Esophagus mucosa (tissue), 1 donor: Measurements from ENCODE around the gene ZNF426. TPM values are rescaled to one million over a fixed set of nuclear protein-coding genes. Genes with fewer than 3 reads are reported as not detected.
A peak's percentile ranks its signal among the peaks of the same experiment; 100 is the strongest.
"Not testable (repeated sequence)": the region's sequence is repeated elsewhere in the genome, so short reads cannot be mapped to it uniquely, and the experiment has no call there.

Experiments
- ATAC-seq: fragments of 200-7000 bp; cut with Tn5 transposase; one replicate; pipeline ENCODE4 v1.9.1; 2020
- total RNA-seq: library from RNA; stranded (reverse); gene quantifications from one replicate; pipeline ENCODE4 v1.2.4, GENCODE V29; 2023
- donor health status: DM: yes; HTN: yes; CAD: no.

ZNF426 gene
- 31.2 TPM for total RNA-seq

- ATAC-seq: peak; percentile 87
Measured at GRCh38 chr19:9538183-9539058, at the start of gene ZNF426. TSS of gene ZNF426 (minus strand) at chr19:9538645. CDS start at chr19:9536232, 2,413 bp downstream.

GRCh38 chr19:9586764-9587163, 48.3 kb upstream of the ZNF426 start:
- peak; percentile 81 for ATAC-seq

- ATAC-seq: peak; percentile 89
Measured at GRCh38 chr19:9584073-9584833, 45.8 kb upstream of the ZNF426 start, which contains the start of gene ZNF121. TSS of gene ZNF121 (minus strand) at chr19:9584504. CDS start at chr19:9568097, 16,407 bp downstream.

- ATAC-seq: not testable (repeated sequence)
Measured at GRCh38 chr19:9582081-9582725, 43.8 kb upstream of the ZNF426 start.

- ATAC-seq: no peak
Measured at GRCh38 chr19:9580728-9581127, 42.3 kb upstream of the ZNF426 start.

- ATAC-seq: no peak
Measured at GRCh38 chr19:9570255-9570654, 31.8 kb upstream of the ZNF426 start.

- no peak for ATAC-seq
Measured at GRCh38 chr19:9566729-9567128, 28.3 kb upstream of the ZNF426 start.

GRCh38 chr19:9565900-9566705, 27.7 kb upstream of the ZNF426 start:
- no peak for ATAC-seq

- no peak for ATAC-seq
Measured at GRCh38 chr19:9552536-9553274, 14.3 kb upstream of the ZNF426 start.

- ATAC-seq: no peak
Measured at GRCh38 chr19:9547870-9548269, 9.4 kb upstream of the ZNF426 start.

- ATAC-seq: not testable (repeated sequence)
Measured at GRCh38 chr19:9541281-9541680, 2.8 kb upstream of the ZNF426 start.

- peak; percentile 21 for ATAC-seq
Measured at GRCh38 chr19:9539921-9540320, 1.5 kb upstream of the ZNF426 start.

- peak; percentile 51 for ATAC-seq
Measured at GRCh38 chr19:9539201-9539600, 756 bp upstream of the ZNF426 start.

- ATAC-seq: peak; percentile 54
Measured at GRCh38 chr19:9535934-9536333, 2.5 kb downstream of the ZNF426 start.

- ATAC-seq: peak; percentile 70
Measured at GRCh38 chr19:9531933-9532332, 6.5 kb downstream of the ZNF426 start.

GRCh38 chr19:9528757-9529336, 9.6 kb downstream of the ZNF426 start:
- no peak for ATAC-seq

GRCh38 chr19:9523885-9524474, 14.5 kb downstream of the ZNF426 start:
- no peak for ATAC-seq

GRCh38 chr19:9507285-9507684, 31.2 kb downstream of the ZNF426 start:
- ATAC-seq: no peak

GRCh38 chr19:9500796-9501195, 37.6 kb downstream of the ZNF426 start:
- ATAC-seq: no peak

GRCh38 chr19:9498183-9498902, 40.1 kb downstream of the ZNF426 start, which contains the start of gene ZNF560:
TSS of gene ZNF560 (minus strand) at chr19:9498616. CDS start at chr19:9475313, 23,303 bp downstream.
- no peak for ATAC-seq
